ENCODE measurements around the gene NEMP1. TPM values are rescaled to one million over a fixed set of nuclear protein-coding genes. Genes with fewer than 3 reads are reported as not detected.
"Not testable (repeated sequence)": the region's sequence is repeated elsewhere in the genome, so short reads cannot be mapped to it uniquely, and the experiment has no call there.

The NEMP1 gene
- 18.0 TPM for total RNA-seq
- 8.5 TPM for polyA plus RNA-seq

GRCh38 chr12:57078519-57079404 is at the start of gene NEMP1:
Gene NEMP1 (minus strand): TSS chr12:57078791. CDS start chr12:57078745, 46 bp downstream.
- WGBS = under 1% methylated on average over 39 of the region's 39 CpGs
- DNase-seq (ENCODE audit: extremely low spot score) = peak; percentile 99
- Histone ChIP-seq H3K4me1 (ENCODE audit: insufficient read depth) (no peaks in the 10 kb centered on the region), H3K4me3 (ENCODE audit: low read depth, low read length) (peak within 1 kb of the TSS; percentile 68), H3K27ac (ENCODE audit: low read depth) (peak within 1 kb of the TSS; percentile 66), H3K36me3 (ENCODE audit: insufficient read depth) (peaks cover 2% of the 10 kb centered on the region)

GRCh38 chr12:57127726-57128518 is 49.3 kb upstream of the NEMP1 start, which contains the start of gene LRP1:
Gene LRP1 (plus strand): TSS chr12:57128483. CDS start chr12:57128965, 482 bp downstream.
- Histone ChIP-seq H3K36me3 (ENCODE audit: insufficient read depth) (no peaks in the 10 kb centered on the region), H3K27ac (ENCODE audit: low read depth) (peak within 1 kb of the TSS; percentile 97), H3K4me3 (ENCODE audit: low read depth, low read length) (peak within 1 kb of the TSS; percentile 88), H3K4me1 (ENCODE audit: insufficient read depth) (no peaks in the 10 kb centered on the region)
- peak; percentile 73 for DNase-seq (ENCODE audit: extremely low spot score)
- under 1% methylated on average over 57 of the region's 57 CpGs for WGBS

GRCh38 chr12:57127101-57127725 is 48.6 kb upstream of the NEMP1 start:
- WGBS = 6% methylated on average over 26 of the region's 26 CpGs
- Histone ChIP-seq H3K36me3 (ENCODE audit: insufficient read depth) (no peaks in the 10 kb centered on the region), H3K4me3 (ENCODE audit: low read depth, low read length) (peak overlapping the region; percentile 88), H3K4me1 (ENCODE audit: insufficient read depth) (no peaks in the 10 kb centered on the region), H3K27ac (ENCODE audit: low read depth) (peak overlapping the region; percentile 11)
- no peak for DNase-seq (ENCODE audit: extremely low spot score)

- 50% methylated on average over 7 of the region's 7 CpGs for WGBS
- Histone ChIP-seq H3K4me3 (ENCODE audit: low read depth, low read length) (no peak overlapping the region), H3K4me1 (ENCODE audit: insufficient read depth) (no peaks in the 10 kb centered on the region), H3K36me3 (ENCODE audit: insufficient read depth) (no peaks in the 10 kb centered on the region), H3K27ac (ENCODE audit: low read depth) (no peak overlapping the region)
- no peak for DNase-seq (ENCODE audit: extremely low spot score)
These were observed 48.0 kb upstream of the NEMP1 start for GRCh38 chr12:57126561-57126960.

GRCh38 chr12:57126061-57126460 is 47.5 kb upstream of the NEMP1 start:
- Histone ChIP-seq H3K4me1 (ENCODE audit: insufficient read depth) (no peaks in the 10 kb centered on the region), H3K4me3 (ENCODE audit: low read depth, low read length) (no peak overlapping the region), H3K36me3 (ENCODE audit: insufficient read depth) (no peaks in the 10 kb centered on the region), H3K27ac (ENCODE audit: low read depth) (no peak overlapping the region)
- no peak for DNase-seq (ENCODE audit: extremely low spot score)
- 96% methylated on average over 11 of the region's 11 CpGs for WGBS

- Histone ChIP-seq H3K4me1 (ENCODE audit: insufficient read depth) (no peaks in the 10 kb centered on the region), H3K36me3 (ENCODE audit: insufficient read depth) (no peaks in the 10 kb centered on the region), H3K4me3 (ENCODE audit: low read depth, low read length) (no peak overlapping the region), H3K27ac (ENCODE audit: low read depth) (no peak overlapping the region)
- 15% methylated on average over 10 of the region's 10 CpGs for WGBS
- DNase-seq (ENCODE audit: extremely low spot score) = no peak
These were observed 45.8 kb upstream of the NEMP1 start for GRCh38 chr12:57124261-57124877.

- no peak for DNase-seq (ENCODE audit: extremely low spot score)
- no peak overlapping the region for H3K27ac ChIP-seq (ENCODE audit: low read depth)
- H3K4me1 ChIP-seq (ENCODE audit: insufficient read depth) = no peaks in the 10 kb centered on the region
- no peaks in the 10 kb centered on the region for H3K36me3 ChIP-seq (ENCODE audit: insufficient read depth)
- WGBS = 43% methylated on average over 2 of the region's 2 CpGs
- no peak overlapping the region for H3K4me3 ChIP-seq (ENCODE audit: low read depth, low read length)
These were observed 45.2 kb upstream of the NEMP1 start for GRCh38 chr12:57123813-57124212.

GRCh38 chr12:57120718-57121117 is 42.1 kb upstream of the NEMP1 start:
- H3K4me1 ChIP-seq (ENCODE audit: insufficient read depth); H3K4me3 ChIP-seq (ENCODE audit: low read depth, low read length); H3K27ac ChIP-seq (ENCODE audit: low read depth); DNase-seq (ENCODE audit: extremely low spot score); H3K36me3 ChIP-seq (ENCODE audit: insufficient read depth): not testable (repeated sequence)
- 89% methylated on average over 11 of the region's 11 CpGs for WGBS

GRCh38 chr12:57119294-57120085 is 40.9 kb upstream of the NEMP1 start:
- H3K27ac ChIP-seq (ENCODE audit: low read depth) = no peak overlapping the region
- no peaks in the 10 kb centered on the region for H3K36me3 ChIP-seq (ENCODE audit: insufficient read depth)
- 76% methylated on average over 5 of the region's 5 CpGs for whole genome bisulfite sequencing
- no peak overlapping the region for H3K4me3 ChIP-seq (ENCODE audit: low read depth, low read length)
- no peaks in the 10 kb centered on the region for H3K4me1 ChIP-seq (ENCODE audit: insufficient read depth)
- no peak for DNase-seq (ENCODE audit: extremely low spot score)

- no peak overlapping the region for H3K27ac ChIP-seq (ENCODE audit: low read depth)
- H3K4me3 ChIP-seq (ENCODE audit: low read depth, low read length) = no peak overlapping the region
- H3K4me1 ChIP-seq (ENCODE audit: insufficient read depth) = no peaks in the 10 kb centered on the region
- H3K36me3 ChIP-seq (ENCODE audit: insufficient read depth) = no peaks in the 10 kb centered on the region
- no peak for DNase-seq (ENCODE audit: extremely low spot score)
- 71% methylated on average over 1 of the region's 1 CpG for whole genome bisulfite sequencing
These were observed 40.2 kb upstream of the NEMP1 start for GRCh38 chr12:57118711-57119271.

GRCh38 chr12:57116580-57117281 is 38.1 kb upstream of the NEMP1 start:
- no peak for DNase-seq (ENCODE audit: extremely low spot score)
- H3K4me1 ChIP-seq (ENCODE audit: insufficient read depth) = no peaks in the 10 kb centered on the region
- H3K4me3 ChIP-seq (ENCODE audit: low read depth, low read length) = no peak overlapping the region
- no peaks in the 10 kb centered on the region for H3K36me3 ChIP-seq (ENCODE audit: insufficient read depth)
- 89% methylated on average over 5 of the region's 5 CpGs for WGBS
- H3K27ac ChIP-seq (ENCODE audit: low read depth) = no peak overlapping the region
